K562 (cell line): ENCODE data around the gene SH3BP5. TPM values are rescaled to one million over a fixed set of nuclear protein-coding genes. Genes with fewer than 3 reads are reported as not detected.

ENCODE experiments used
- CBX2 ChIP-seq: fragments of 200-600 bp; sonication (generic); IDR thresholded peaks from one replicate; pipeline ENCODE4 v1.6.1; 2012; ENCODE audit warnings: mild to moderate bottlenecking, low read length, inconsistent platforms; ENCODE audit not compliant: insufficient read depth, poor library complexity, severe bottlenecking
- CBX5 ChIP-seq: IDR thresholded peaks from 2 replicates; pipeline ENCODE4 v1.6.1; 2014; ENCODE audit warnings: low read depth, borderline replicate concordance
- CTCFL ChIP-seq: IDR thresholded peaks from 2 replicates; pipeline ENCODE4 v1.6.1; 2011; ENCODE audit warnings: borderline replicate concordance, low read depth, mild to moderate bottlenecking, moderate library complexity, low read length; ENCODE audit not compliant: insufficient read depth, poor library complexity, severe bottlenecking
- EP400 ChIP-seq: fragments of 450-650 bp; IDR thresholded peaks from 2 replicates; pipeline ENCODE4 v1.6.1; 2017; ENCODE audit warnings: antibody characterized with exemption, mild to moderate bottlenecking, moderate library complexity
- FOXP1 ChIP-seq: sonication (generic); formaldehyde crosslinking; IDR thresholded peaks from 2 replicates; pipeline ENCODE4 v1.8.0; 2022; ENCODE audit warnings: mild to moderate bottlenecking, missing genetic modification reagents
- HNRNPH1 ChIP-seq: fragments of 200-400 bp; formaldehyde crosslinking; optimal IDR thresholded peaks from 2 replicates; pipeline ENCODE3; 2017; ENCODE audit warnings: low read depth, mild to moderate bottlenecking, low read length, moderate library complexity
- JUN ChIP-seq, 2 experiments: sonication (generic) in 1 of 2; formaldehyde crosslinking in 1 of 2; IDR thresholded peaks; 2 replicates each; pipeline versions ENCODE4 v1.6.1 to v1.8.0; 2012 to 2022; ENCODE audit warnings: borderline replicate concordance in 2 of 2, mild to moderate bottlenecking in 2 of 2, improper control_type of control experiment in 1 of 2, low read depth in 1 of 2, low read length in 1 of 2, missing genetic modification reagents in 1 of 2
- KDM1A ChIP-seq, 2 experiments: fragments of 450-650 bp; IDR thresholded peaks; 2 replicates each; pipeline ENCODE4 v1.6.1; 2016; ENCODE audit warnings: mild to moderate bottlenecking in 2 of 2
- OTX1 ChIP-seq: fragments of 450-650 bp; formaldehyde crosslinking; IDR thresholded peaks from 2 replicates; pipeline ENCODE4 v1.4.0; 2022; ENCODE audit warnings: mild to moderate bottlenecking
- RBM17 ChIP-seq: fragments of 200-400 bp; formaldehyde crosslinking; IDR thresholded peaks from 2 replicates; pipeline ENCODE4 v1.6.1; 2017; ENCODE audit warnings: low read depth, mild to moderate bottlenecking, low read length, borderline replicate concordance
- SMARCC2 ChIP-seq: fragments of 450-650 bp; IDR thresholded peaks from 2 replicates; pipeline ENCODE4 v1.6.1; 2017; ENCODE audit warnings: antibody characterized with exemption, moderate library complexity, mild to moderate bottlenecking, low read depth
- TEAD4 ChIP-seq, 2 experiments: sonication (generic) in 1 of 2; formaldehyde crosslinking in 1 of 2; IDR thresholded peaks; 2 replicates each; pipeline versions ENCODE4 v1.6.1 to v1.8.0; 2012 to 2022; ENCODE audit warnings: borderline replicate concordance in 1 of 2, inconsistent platforms in 1 of 2, low read length in 1 of 2, mild to moderate bottlenecking in 1 of 2, missing genetic modification reagents in 1 of 2
- ZNF174 ChIP-seq: fragments of 250-450 bp; sonication (Bioruptor Pico); IDR thresholded peaks from 2 replicates; pipeline ENCODE4 v1.4.0; 2020; ENCODE audit warnings: mild to moderate bottlenecking
- ZNF212 ChIP-seq: fragments of 450-650 bp; formaldehyde crosslinking; IDR thresholded peaks from 2 replicates; pipeline ENCODE4 v1.4.0; 2020; ENCODE audit warnings: mild to moderate bottlenecking
- ZNF407 ChIP-seq: fragments of 450-650 bp; IDR thresholded peaks from 2 replicates; pipeline ENCODE4 v1.6.1; 2016; ENCODE audit warnings: low read depth
- polyA plus RNA-seq, 8 experiments: library from polyadenylated mRNA; depleted of rRNA in 4 of 8; stranded (reverse) in 5 of 8; unstranded in 3 of 8; fragments of >200 nt; fragmentation: Nextera tagmentation in 2 of 8; fragmentation: Illumina TruSeq in 1 of 8; extraction: Ambion mirVana in 2 of 8; extraction: Trizol in 1 of 8; gene quantifications; 2 replicates each; pipeline versions ENCODE4 v1.2.1 to v1.2.3, GENCODE V29; 2011 to 2014; ENCODE audit warnings: inconsistent platforms in 1 of 8, missing spikeins in 1 of 8
- total RNA-seq, 7 experiments: library from RNA; depleted of rRNA in 6 of 7; stranded (reverse); fragments of >200 nt in 6 of 7; fragmentation: Illumina TruSeq in 2 of 7; extraction: Trizol in 2 of 7; gene quantifications; 2 replicates each; pipeline versions ENCODE4 v1.2.1 to v1.2.3, GENCODE V29; 2011 to 2021; ENCODE audit warnings: low replicate concordance in 1 of 7

SH3BP5 gene
- total and polyA plus RNA-seq, 9 of the 15 experiments (the other 6 are each of a cell fraction or from before 2014, with no cell fraction given) = 2.9 to 29.0 (median 14.9) TPM

- TF ChIP-seq ZNF407 (no peak), HNRNPH1 (no peak), KDM1A (IDR thresholded peaks at IDR 0.05) (no peak), TEAD4 (IDR thresholded peaks at IDR 0.05; ENCODE audit: low read length) (peak; percentile 30; the same call in 1 of the 2 replicates), TEAD4 (CRISPR knock-in tag; IDR thresholded peaks at IDR 0.05; ENCODE audit: borderline replicate concordance) (0 out of 2 replicates have a peak, but pooled peaks have one; percentile 62), ZNF212 (CRISPR knock-in tag) (no peak), EP400 (peak; percentile 82; the same call in 1 of the 2 replicates), ZNF174 (no peak), CBX2 (no peak), FOXP1 (CRISPR knock-in tag) (peak; percentile 76; the same call in 1 of the 2 replicates), RBM17 (no peak), CBX5 (0 out of 2 replicates have a peak, but pooled peaks have one; percentile 28), CTCFL (no peak), JUN (IDR thresholded peaks at IDR 0.05; ENCODE audit: borderline replicate concordance, low read depth, low read length) (peak; percentile 78; the same call in 1 of the 2 replicates), JUN (CRISPR knock-in tag; IDR thresholded peaks at IDR 0.05; ENCODE audit: borderline replicate concordance) (no peak), SMARCC2 (peak; percentile 7; the same call in 1 of the 2 replicates), OTX1 (CRISPR knock-in tag) (peak; percentile 55; the same call in 1 of the 2 replicates)
Measured at GRCh38 chr3:15205934-15206661, 126.3 kb downstream of the SH3BP5 start, which contains the start of gene CAPN7 (continued).
